ENCODE data around the gene ZSWIM3. TPM values are rescaled to one million over a fixed set of nuclear protein-coding genes. Genes with fewer than 3 reads are reported as not detected.

Gene ZSWIM3
- polyA plus RNA-seq, 1 donor from 2014 or later: 14.3 TPM

DNA sequence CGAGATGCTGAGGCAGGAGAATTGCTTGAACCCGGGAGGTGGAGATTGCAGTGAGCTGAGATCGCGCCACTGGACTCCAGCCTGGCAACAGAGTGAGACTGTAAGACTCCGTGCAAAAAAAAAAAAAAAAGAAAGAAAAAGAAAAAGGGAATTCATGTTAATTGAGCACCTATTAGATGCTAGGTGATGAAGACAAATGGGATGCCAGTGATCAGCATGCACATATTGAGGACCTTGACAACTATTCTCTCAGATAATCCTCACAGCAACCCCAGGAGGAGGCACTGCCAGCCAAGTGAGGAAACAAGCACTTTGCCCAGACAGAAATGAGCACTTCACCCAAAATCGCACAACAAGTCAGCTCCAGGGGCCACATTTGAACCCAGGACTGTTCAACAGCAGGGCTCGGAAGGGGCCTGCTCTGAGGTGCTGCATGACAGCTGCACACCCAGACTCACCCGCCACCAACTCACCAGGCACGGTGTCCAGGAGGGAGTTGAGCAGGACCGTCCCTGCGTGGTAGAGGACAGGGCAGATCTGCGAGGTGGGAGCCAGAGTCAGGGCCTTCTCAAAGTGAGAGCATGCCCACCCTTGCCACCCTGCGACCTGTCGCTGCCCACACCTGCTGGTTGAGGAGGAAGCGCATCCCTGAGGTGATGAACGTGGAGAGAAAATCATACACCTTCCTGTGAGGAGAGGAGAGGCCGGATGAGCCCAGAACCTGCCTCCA, 50.0 kb downstream of the ZSWIM3 start:
- no peaks in the 10 kb centered on the region for H3K79me2 ChIP-seq (replicated peaks; ENCODE audit: insufficient read depth, low read length)
- H3K4me2 ChIP-seq (ENCODE audit: low read length): no peak overlapping the region
- H3K9ac ChIP-seq (ENCODE audit: low read length): no peak overlapping the region
- H3K9me2 ChIP-seq (ENCODE audit: insufficient read depth, low read length): no peaks in the 10 kb centered on the region
- no peak overlapping the region for H3K27ac ChIP-seq (ENCODE audit: low read length)
- H3K4me3 ChIP-seq (ENCODE audit: low read length): no peak overlapping the region
- no peaks in the 10 kb centered on the region for H4K20me1 ChIP-seq (ENCODE audit: insufficient read depth)
- H3K9me3 ChIP-seq (ENCODE audit: low read length): no peaks in the 10 kb centered on the region
- no peaks in the 10 kb centered on the region for H3K36me3 ChIP-seq (ENCODE audit: insufficient read depth, low read length)
- no peaks in the 10 kb centered on the region for H3F3A ChIP-seq (ENCODE audit: insufficient read depth, low read length, poor library complexity, severe bottlenecking)
- H3K27me3 ChIP-seq (ENCODE audit: insufficient read depth, low read depth, low read length): no peaks in the 10 kb centered on the region
- no peak overlapping the region for H2AFZ ChIP-seq (ENCODE audit: low read depth, low read length)
- TF ChIP-seq TAF1 (IDR thresholded peaks at IDR 0.05; ENCODE audit: low read depth) (no peak), EZH2 (IDR thresholded peaks at IDR 0.05; ENCODE audit: borderline replicate concordance, insufficient read depth, low read length, poor library complexity, severe bottlenecking) (no peak), MXI1 (conservative IDR thresholded peaks at IDR 0.05; ENCODE audit: poor library complexity, severe bottlenecking) (no peak), RAD21 (conservative IDR thresholded peaks at IDR 0.05) (no peak), POLR2AphosphoS5 (IDR thresholded peaks at IDR 0.05) (no peak), REST (IDR thresholded peaks at IDR 0.05; ENCODE audit: borderline replicate concordance) (no peak), SMC3 (conservative IDR thresholded peaks at IDR 0.05; ENCODE audit: poor library complexity) (no peak), CTCF (IDR thresholded peaks at IDR 0.05; ENCODE audit: poor library complexity, severe bottlenecking) (no peak)

DNA sequence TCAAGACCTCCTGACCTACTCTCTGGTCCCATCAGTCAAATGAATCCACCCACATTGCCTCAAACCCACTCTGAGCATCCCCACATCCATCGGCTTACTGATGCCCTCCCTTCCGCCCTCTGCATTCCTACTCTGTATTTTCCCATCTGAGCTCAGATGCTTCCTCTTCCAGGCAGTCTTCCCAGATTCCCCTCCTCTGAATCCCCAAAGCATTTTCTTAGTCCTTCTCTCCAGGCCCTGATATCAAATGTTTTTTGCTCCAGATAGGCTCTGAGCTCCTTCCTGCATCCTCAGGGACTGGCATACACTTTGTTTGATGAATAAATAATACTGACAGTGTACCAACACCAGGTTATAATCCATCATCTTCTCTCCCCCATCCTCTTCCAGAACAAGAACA, 50.7 kb downstream of the ZSWIM3 start:
- Histone ChIP-seq H3K4me3 (ENCODE audit: low read length) (no peak overlapping the region), H3K9ac (ENCODE audit: low read length) (no peak overlapping the region), H4K20me1 (ENCODE audit: insufficient read depth) (no peaks in the 10 kb centered on the region), H3K27me3 (ENCODE audit: insufficient read depth, low read depth, low read length) (no peaks in the 10 kb centered on the region), H2AFZ (ENCODE audit: low read depth, low read length) (no peak overlapping the region), H3K4me2 (ENCODE audit: low read length) (no peak overlapping the region), H3F3A (ENCODE audit: insufficient read depth, low read length, poor library complexity, severe bottlenecking) (no peaks in the 10 kb centered on the region), H3K36me3 (ENCODE audit: insufficient read depth, low read length) (no peaks in the 10 kb centered on the region), H3K9me2 (ENCODE audit: insufficient read depth, low read length) (no peaks in the 10 kb centered on the region), H3K79me2 (replicated peaks; ENCODE audit: insufficient read depth, low read length) (no peaks in the 10 kb centered on the region), H3K9me3 (ENCODE audit: low read length) (no peaks in the 10 kb centered on the region), H3K27ac (ENCODE audit: low read length) (no peak overlapping the region)
- TF ChIP-seq REST (IDR thresholded peaks at IDR 0.05; ENCODE audit: borderline replicate concordance) (no peak), CTCF (IDR thresholded peaks at IDR 0.05; ENCODE audit: poor library complexity, severe bottlenecking) (no peak), TAF1 (IDR thresholded peaks at IDR 0.05; ENCODE audit: low read depth) (no peak), RAD21 (conservative IDR thresholded peaks at IDR 0.05) (no peak), SMC3 (conservative IDR thresholded peaks at IDR 0.05; ENCODE audit: poor library complexity) (no peak), EP300 (conservative IDR thresholded peaks at IDR 0.05; ENCODE audit: poor library complexity, severe bottlenecking) (no peak), MXI1 (conservative IDR thresholded peaks at IDR 0.05; ENCODE audit: poor library complexity, severe bottlenecking) (no peak), POLR2AphosphoS5 (IDR thresholded peaks at IDR 0.05) (no peak), EZH2 (IDR thresholded peaks at IDR 0.05; ENCODE audit: borderline replicate concordance, insufficient read depth, low read length, poor library complexity, severe bottlenecking) (no peak)

Data from neural cell (in vitro differentiated cells).